Suprapubic skin (tissue), 4 donors: Measurements from ENCODE around the gene ATP5ME.

Source experiments
- EP300 ChIP-seq: sonication (generic); formaldehyde crosslinking; IDR thresholded peaks from one replicate; pipeline ENCODE4 v1.6.1; 2017; ENCODE audit warnings: antibody characterized with exemption
- POLR2A ChIP-seq, 2 donors: fragments of 450-650 bp; IDR thresholded peaks; one replicate each; pipeline ENCODE4 v1.6.1; 2017; ENCODE audit warnings: antibody characterized with exemption in 2 of 2, mild to moderate bottlenecking in 2 of 2, moderate library complexity in 2 of 2
- POLR2AphosphoS5 ChIP-seq, 3 donors: sonication (generic); formaldehyde crosslinking; IDR thresholded peaks; one replicate each; pipeline ENCODE4 v1.6.1; 2017; ENCODE audit warnings: antibody characterized with exemption in 3 of 3
- TF ChIP-seq, protein P1 (sequence below), 2 donors: fragments of 200-600 bp in 1 of 2; fragments of 450-650 bp in 1 of 2; sonication (generic) in 1 of 2; IDR thresholded peaks; one replicate each; pipeline ENCODE4 v1.5.1; 2016 to 2019; ENCODE audit warnings: antibody characterized with exemption in 2 of 2, mild to moderate bottlenecking in 1 of 2, moderate library complexity in 1 of 2

DNA sequence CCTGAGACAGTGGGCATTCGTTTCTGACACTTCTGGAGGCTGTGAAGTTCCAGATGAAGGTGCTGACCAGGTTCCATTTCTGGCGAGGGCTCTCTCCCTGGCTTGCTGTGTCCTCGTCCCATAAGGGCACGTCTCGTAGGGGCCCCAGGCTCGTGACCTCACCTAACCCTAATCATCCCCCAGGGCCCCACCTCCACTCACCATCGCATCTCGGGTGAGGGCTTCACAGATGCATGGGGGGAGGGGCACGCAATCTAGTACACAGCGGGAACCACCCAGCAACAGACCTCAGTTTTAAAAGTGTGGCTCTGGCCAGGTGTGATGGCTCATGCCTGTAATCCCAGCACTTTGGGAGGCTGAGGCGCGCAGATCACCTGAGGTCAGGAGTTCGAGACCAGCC, 26.6 kb downstream of the ATP5ME start:
- TF ChIP-seq, protein P1, sequence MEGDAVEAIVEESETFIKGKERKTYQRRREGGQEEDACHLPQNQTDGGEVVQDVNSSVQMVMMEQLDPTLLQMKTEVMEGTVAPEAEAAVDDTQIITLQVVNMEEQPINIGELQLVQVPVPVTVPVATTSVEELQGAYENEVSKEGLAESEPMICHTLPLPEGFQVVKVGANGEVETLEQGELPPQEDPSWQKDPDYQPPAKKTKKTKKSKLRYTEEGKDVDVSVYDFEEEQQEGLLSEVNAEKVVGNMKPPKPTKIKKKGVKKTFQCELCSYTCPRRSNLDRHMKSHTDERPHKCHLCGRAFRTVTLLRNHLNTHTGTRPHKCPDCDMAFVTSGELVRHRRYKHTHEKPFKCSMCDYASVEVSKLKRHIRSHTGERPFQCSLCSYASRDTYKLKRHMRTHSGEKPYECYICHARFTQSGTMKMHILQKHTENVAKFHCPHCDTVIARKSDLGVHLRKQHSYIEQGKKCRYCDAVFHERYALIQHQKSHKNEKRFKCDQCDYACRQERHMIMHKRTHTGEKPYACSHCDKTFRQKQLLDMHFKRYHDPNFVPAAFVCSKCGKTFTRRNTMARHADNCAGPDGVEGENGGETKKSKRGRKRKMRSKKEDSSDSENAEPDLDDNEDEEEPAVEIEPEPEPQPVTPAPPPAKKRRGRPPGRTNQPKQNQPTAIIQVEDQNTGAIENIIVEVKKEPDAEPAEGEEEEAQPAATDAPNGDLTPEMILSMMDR (IDR thresholded peaks at IDR 0.05): no peak
- TF ChIP-seq EP300: no peak
- no peak for TF ChIP-seq POLR2AphosphoS5 (IDR thresholded peaks at IDR 0.05)
- no peak for TF ChIP-seq POLR2A (IDR thresholded peaks at IDR 0.05)
